ENCODE results near the gene COMMD10.

Gene COMMD10

GRCh38 chr5:116216246-116216645 is 131.4 kb downstream of the COMMD10 start:
- DNase-seq (ENCODE audit: low spot score), result no peak

DNA sequence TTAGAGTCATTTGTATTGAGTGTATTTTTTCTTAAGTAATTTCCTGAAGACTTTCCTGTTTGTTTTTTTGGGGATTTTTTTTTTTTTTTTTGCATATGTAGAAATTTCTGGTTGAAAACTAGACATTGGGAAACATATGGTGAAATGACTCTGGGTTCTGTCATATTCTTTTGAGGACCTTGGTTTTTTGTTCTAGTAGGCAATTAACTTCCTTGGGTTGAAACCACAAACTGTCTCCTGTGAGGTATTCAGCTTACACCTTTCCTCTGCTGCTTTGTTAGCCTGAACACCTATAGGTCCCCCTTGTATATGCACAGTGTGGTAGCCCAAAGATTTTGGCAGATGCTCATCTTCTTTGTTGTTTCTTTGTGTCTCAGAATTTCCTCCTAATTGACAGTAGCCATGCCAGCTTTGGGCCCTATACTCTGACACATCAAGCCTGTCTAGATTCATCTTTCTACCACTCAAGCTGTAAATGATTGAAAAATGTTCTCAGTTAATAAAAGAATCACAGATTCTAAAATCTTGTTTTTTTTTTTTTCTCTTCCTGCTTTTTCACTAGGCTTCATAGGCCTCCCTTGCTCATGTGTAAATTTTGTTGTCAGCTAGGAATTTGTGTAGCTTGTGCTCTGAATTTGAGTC is 140.6 kb downstream of the COMMD10 start:
- DNase-seq (ENCODE audit: low spot score), result no peak

GRCh38 chr5:116229131-116229689 is 144.4 kb downstream of the COMMD10 start:
- no peak for DNase-seq (ENCODE audit: low spot score)

GRCh38 chr5:116231288-116231687 is 146.5 kb downstream of the COMMD10 start:
- DNase-seq (ENCODE audit: low spot score), result no peak

DNA sequence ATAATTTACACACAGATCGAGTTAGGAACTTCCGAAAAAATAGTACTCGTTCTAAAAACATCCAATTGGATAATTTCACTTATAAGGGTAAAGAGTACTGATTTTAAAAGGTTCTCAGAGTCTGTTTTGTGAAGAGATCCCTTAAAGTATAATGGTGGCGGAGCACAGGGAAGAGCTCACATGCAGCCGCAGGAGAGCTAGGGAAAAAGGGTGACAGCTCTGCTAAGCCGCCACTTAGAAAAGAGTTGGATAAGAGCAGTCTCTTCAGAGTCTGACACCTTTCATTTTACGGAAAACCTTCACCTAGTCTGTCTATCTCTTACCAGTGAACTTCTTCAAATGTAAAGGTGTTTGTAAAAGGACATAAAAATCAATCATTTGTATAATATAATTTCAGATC is 149.9 kb downstream of the COMMD10 start:
- no peak for DNase-seq (ENCODE audit: low spot score)

DNA sequence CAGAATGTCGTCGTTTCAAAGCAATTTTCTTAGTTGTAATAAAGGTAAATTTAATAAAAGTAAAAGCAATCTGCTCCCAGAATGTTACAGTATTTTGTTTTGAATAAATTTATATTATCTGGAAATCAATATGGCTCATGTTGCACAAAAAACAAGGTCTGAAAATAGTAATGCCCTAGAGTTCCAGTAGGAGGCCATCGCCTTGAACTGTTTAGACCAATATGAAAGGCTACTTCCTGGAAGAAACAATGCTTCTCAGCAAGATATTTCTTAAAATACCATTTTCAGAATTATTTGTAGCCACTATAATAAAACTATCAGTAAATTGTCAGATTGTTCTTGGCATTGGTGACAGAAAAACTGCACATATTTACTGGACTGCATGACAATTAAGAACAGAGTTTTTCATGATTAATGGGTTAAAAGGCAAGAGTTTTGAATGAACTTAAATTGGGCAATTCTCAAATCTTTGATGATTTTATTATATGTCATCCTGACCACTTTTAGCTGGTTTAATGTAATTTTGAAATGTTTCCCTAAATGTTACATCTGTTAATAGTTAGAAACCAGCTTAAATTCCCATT is 153.2 kb downstream of the COMMD10 start:
- no peak for DNase-seq (ENCODE audit: low spot score)

DNA sequence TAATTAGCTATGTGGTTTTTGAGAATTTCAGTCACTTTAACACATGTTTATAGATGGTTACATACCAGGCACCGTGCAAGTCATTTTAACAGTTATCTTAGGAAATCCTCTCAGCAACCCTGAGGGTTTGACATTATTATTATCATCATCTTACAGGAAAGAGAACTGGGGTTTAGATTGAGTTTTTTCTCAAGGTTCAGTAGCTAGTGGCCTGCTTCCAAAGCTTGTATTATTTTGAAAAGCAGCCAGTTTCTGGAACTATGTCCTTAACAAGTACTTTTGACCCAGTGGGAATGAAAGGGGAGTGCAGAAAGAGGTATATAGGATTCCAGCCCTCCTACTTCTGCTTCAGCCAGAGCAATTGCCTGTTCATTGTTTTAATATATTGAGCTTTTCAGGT is 157.5 kb downstream of the COMMD10 start:
- DNase-seq (ENCODE audit: low spot score), result no peak

GRCh38 chr5:116248432-116248831 is 163.6 kb downstream of the COMMD10 start:
- no peak for DNase-seq (ENCODE audit: low spot score)

- no peak for DNase-seq (ENCODE audit: low spot score)
Observed at GRCh38 chr5:116249648-116250047, 164.8 kb downstream of the COMMD10 start.

DNA sequence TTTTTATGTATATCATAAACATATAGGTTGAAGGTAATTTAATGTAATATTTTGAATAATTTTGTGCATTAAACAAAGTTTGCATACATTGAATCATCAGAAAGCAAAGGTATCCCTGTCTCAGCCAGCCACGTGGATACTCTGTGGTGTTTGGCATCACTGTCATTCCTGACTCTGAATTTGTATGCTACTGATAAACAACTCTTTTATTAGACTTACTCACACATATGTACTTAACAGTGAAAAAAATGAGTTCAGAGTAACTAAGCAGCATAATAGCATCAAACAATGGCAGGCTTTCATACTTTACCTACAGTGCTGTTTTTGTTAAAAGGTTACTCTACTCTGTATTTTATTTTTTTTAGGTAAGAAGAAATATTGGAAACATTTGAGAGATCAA is 171.9 kb downstream of the COMMD10 start:
- no peak for DNase-seq (ENCODE audit: low spot score)

- no peak for DNase-seq (ENCODE audit: low spot score)
Observed at GRCh38 chr5:116265471-116265870, 180.6 kb downstream of the COMMD10 start.

- DNase-seq (ENCODE audit: low spot score), result no peak
Observed at GRCh38 chr5:116271446-116272025, 186.7 kb downstream of the COMMD10 start.

- DNase-seq (ENCODE audit: low spot score), result no peak
Observed at GRCh38 chr5:116272281-116272941, 187.6 kb downstream of the COMMD10 start.

- no peak for DNase-seq (ENCODE audit: low spot score)
Observed at GRCh38 chr5:116273448-116274242, 188.8 kb downstream of the COMMD10 start.

- DNase-seq (ENCODE audit: low spot score), result no peak
Observed at GRCh38 chr5:116274251-116274650, 189.4 kb downstream of the COMMD10 start.

DNA sequence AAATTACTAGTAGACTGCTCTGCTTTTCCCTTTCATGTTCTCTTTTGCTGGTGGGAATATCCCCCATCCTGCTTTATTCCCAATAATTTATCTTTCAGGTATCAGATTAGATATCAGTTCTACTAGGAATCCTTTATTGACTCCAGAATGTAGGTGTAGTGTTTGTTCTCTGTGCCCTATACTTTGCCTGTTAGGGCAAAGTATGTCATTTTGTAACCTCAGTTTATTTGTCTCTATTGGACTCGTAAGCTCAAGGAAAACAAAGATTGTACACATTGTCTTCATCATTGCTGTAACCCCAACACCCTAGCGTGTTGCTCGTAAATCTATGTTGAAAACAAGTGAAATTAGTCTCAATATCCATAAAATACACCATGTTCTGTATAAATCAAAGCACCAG is 190.5 kb downstream of the COMMD10 start:
- DNase-seq (ENCODE audit: low spot score), result no peak

DNA sequence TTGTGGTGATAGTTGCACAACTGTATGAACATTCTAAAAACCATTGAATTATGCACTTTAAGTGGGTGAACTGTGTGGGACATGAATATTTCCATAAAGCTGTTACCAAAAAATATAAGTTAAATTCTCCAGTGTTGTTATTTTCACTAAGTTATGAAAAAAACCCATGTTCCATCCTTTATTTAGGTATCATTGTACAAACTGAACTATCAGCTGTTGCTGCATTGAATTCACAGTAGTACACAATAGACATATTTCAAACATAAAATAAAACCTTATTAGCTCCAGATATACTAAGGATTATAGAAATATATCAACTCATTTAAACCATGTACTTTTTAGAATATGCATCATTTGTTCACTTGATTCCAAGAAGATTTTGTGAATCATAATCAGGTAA is 192.1 kb downstream of the COMMD10 start:
- no peak for DNase-seq (ENCODE audit: low spot score)

DNA sequence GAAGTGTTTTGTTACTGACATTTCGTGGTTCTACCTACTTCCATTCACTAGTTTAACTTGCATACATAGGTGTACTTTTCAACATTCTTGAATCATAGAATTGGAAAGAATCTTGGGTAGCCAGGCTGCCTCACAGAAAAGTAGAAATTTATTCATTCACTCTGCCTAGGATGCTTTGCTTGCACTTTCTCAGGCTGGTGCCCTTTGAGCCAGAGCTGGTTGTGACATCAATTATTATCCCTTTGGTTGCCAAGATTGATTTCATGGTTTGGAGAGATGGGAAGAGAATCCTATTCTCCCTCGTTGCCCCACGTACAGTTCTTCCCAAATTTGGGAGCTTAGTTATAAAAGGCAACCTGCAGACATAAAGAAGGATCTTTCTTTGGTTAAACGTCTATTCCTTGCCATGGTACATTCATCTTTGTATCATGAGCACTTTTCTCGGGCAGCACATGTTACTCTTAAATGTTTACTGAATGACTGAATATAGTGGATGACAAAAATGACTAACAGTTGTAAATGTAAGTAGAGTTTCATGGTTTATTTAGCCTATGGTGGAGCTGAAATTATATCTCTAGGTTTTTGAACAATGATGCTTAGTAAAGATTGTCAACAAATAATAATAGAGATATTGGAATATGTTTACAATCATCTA is 195.5 kb downstream of the COMMD10 start:
- no peak for DNase-seq (ENCODE audit: low spot score)

- DNase-seq (ENCODE audit: low spot score), result no peak
Observed at GRCh38 chr5:116281309-116281708, 196.5 kb downstream of the COMMD10 start.

DNA sequence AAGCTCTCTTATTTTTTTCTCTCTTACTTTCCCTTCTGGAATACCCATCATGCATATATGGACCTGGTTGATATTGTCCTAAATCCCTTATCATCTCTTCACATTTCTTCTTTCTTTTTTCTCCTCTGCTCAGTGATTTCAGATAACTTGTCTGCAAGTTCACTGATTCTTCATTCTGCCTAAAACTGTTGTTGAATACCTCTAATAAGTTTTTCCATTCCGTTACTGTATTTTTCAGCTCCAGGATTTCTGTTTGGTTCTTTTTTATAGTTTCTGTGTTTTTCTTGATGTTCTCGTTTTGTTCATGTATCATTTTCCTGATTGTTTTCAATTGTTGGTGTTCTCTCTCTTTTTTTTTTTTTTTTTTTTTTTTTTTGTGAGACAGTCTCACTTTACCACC is 203.7 kb downstream of the COMMD10 start:
- no peak for DNase-seq (ENCODE audit: low spot score)

DNA sequence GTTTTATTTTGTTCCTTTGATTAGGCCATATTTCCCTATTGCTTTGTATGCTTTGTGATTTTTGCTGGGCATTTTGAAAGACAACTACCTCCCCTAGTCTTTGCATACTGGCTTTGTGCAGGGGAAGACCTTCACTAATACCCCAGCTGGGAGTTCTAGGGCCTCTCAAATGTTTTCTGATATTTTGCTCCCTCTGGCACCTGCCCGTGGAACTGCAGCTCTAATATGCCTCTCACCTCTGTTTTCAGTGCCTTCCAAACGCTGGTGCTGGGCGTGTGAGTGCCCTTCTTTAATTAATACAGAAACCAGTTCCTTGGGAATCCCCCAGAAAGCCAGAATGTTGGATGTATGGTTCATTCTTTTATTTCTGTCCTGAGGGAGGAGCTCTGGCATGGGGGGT is 204.5 kb downstream of the COMMD10 start:
- no peak for DNase-seq (ENCODE audit: low spot score)

DNA sequence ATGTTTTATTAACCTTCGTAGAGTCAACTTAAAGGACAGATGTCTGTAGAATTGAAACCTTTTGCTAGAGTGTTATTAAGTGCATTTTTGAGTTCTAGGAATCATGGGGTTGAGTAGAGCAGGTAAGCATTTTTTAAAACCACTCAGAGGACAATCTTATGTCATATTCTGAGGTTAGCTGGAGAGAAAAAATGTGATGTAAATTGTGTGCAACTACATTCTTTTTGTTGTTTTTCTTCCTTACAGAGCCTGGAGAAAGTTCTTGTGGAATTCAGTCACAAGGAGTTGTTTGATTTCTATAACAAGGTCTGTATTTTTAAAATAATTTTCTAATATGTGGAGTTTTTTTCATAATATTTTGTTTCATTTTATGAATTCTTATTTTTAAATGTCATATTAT is 206.4 kb downstream of the COMMD10 start:
- no peak for DNase-seq (ENCODE audit: low spot score)

Data from CD4-positive, alpha-beta T cell treated with Interleukin-6 at 100 ng/mL for 8 hours (primary cell).